Thyroid gland (tissue), 4 donors: Measurements from ENCODE around the gene PIP4K2A.

Experiments
- CTCF ChIP-seq, 6 experiments: fragments of 200-600 bp in 3 of 6; fragments of 450-650 bp in 3 of 6; sonication (generic) in 3 of 6; IDR thresholded peaks; one replicate each; pipeline ENCODE4 v1.5.1; 2016 to 2019; ENCODE audit warnings: antibody characterized with exemption in 6 of 6, mild to moderate bottlenecking in 2 of 6, inconsistent platforms in 1 of 6, moderate library complexity in 1 of 6
- POLR2A ChIP-seq, 2 donors: fragments of 450-650 bp; IDR thresholded peaks; one replicate each; pipeline ENCODE4 v1.6.1; 2017; ENCODE audit warnings: antibody characterized with exemption in 2 of 2, mild to moderate bottlenecking in 2 of 2, moderate library complexity in 1 of 2

DNA sequence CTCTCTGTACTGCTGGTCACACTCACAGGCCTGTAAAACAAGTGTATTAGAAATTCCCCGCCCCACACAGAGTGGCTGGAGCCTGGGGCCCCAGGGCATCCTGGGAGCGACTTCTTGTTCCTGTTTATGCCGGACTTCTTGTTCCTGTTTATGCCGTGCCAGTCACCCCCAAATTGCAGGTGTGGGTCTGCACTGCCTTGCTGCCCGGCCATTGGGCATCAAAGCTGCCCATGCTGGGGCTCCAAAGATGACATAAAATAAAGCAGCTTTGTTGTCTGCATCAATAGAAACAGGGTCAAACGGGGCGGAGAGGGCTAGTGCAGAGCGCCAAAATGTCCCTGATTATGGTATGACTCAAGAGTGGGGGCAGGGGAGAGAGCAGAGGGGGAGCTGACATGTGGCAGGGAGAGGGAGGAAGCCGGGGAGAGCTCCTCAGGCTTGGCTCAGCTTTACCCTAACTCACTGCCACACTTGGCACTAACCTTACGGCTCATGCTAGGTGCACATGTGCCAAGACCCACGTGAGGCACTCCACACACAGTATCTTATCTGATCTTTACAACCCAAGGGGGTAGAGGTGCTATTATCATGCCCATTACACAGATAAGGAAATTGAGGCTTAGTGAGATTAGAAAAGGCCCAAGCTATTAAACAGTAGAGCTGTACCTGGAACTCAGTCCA is 98.4 kb downstream of the PIP4K2A start:
- no peak for TF ChIP-seq CTCF (IDR thresholded peaks at IDR 0.05)
- TF ChIP-seq POLR2A (IDR thresholded peaks at IDR 0.05), result no peak
